Activated B cell treated with CpG ODN at 0.5 μM for 24 hours (primary cell): ENCODE results near the gene MYL7. TPM values are rescaled to one million over a fixed set of nuclear protein-coding genes. Genes with fewer than 3 reads are reported as not detected.

ENCODE experiments used
- ATAC-seq: fragments of 200-7000 bp; cut with Tn5 transposase; one replicate; pipeline ENCODE4 v1.10.0; 2021; ENCODE audit warnings: low read depth, mild to moderate bottlenecking, moderate library complexity
- CTCF ChIA-PET: fragments of 350-600 bp; sonication (Branson Sonifier 250); formaldehyde crosslinking; loops from one replicate; lab custom pipeline; 2021; ENCODE audit warnings: antibody characterized with exemption; lab: Charles Lee
- POLR2A ChIA-PET: fragments of 350-600 bp; sonication (Branson Sonifier 250); formaldehyde crosslinking; loops from one replicate; lab custom pipeline; 2021; ENCODE audit warnings: antibody characterized with exemption; lab: Charles Lee
- DNase-seq: peaks from one replicate; pipeline ENCODE4 v3.0.0; 2022
- H3K27ac Mint-ChIP-seq: one replicate; pipeline ENCODE4 v1.8.0; 2020; ENCODE audit warnings: mixed read lengths
- H3K27me3 Mint-ChIP-seq: one replicate; pipeline ENCODE4 v1.8.0; 2021; ENCODE audit warnings: mixed read lengths
- H3K36me3 Mint-ChIP-seq: one replicate; pipeline ENCODE4 v1.8.0; 2021; ENCODE audit warnings: low read depth, mixed read lengths
- H3K4me1 Mint-ChIP-seq: one replicate; pipeline ENCODE4 v1.8.0; 2021; ENCODE audit warnings: mixed read lengths
- H3K4me3 Mint-ChIP-seq: one replicate; pipeline ENCODE4 v1.8.0; 2020; ENCODE audit warnings: mild to moderate bottlenecking, mixed read lengths
- H3K9me3 Mint-ChIP-seq: one replicate; pipeline ENCODE4 v1.8.0; 2020; ENCODE audit warnings: mixed read lengths
- CTCF ChIP-seq: fragments of 200-600 bp; IDR thresholded peaks from one replicate; pipeline ENCODE4 v1.8.0; 2022; ENCODE audit warnings: antibody characterized with exemption, mild to moderate bottlenecking
- intact Hi-C: fragments of 100-400 bp; cut with micrococcal nuclease; formaldehyde crosslinking; loops from one replicate; pipeline ENCODE4 v1.15.1; 2024
- total RNA-seq: library from RNA; stranded (reverse); gene quantifications from 2 replicates; pipeline ENCODE4 v1.2.3, GENCODE V29; 2022

The MYL7 gene
- total RNA-seq: not detected in 2 replicates

DNA sequence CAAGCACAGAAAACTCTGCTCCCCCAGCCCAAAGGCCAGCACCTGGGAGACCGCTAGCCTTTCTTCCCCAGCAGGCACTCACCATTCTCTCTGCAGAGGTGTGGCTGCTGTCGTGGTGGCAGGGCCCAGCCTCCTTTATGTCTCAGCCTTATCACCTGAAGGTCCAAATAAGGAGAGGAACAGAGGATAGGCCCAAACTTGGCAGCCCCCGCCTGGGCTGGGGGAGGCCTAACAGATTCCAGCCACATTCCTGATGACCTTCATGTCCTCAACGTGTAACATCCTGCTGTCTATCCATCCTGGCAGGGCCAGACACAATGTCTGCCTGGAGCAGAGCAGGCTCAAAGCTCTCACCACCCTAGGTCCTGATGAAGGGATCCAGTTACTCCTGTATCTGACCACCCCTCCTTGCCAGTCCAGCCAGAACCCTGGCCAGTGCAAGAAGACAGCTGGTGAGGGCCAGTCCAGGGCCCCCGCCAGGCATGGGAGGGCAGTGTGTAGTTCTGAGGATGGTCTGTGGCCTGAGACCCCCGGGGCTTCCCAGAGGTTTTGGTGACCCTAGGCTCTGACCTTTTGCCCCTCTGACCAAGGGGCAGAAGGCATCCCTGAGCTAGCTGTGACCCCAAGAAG is at the start of gene MYL7:
MYL7 (minus strand) TSS at position 112 of the 630 bp plus-strand sequence; CDS start at position 85, 27 bp downstream.
- no peak for DNase-seq
- no peaks in the 10 kb centered on the region for H3K27me3 Mint-ChIP-seq
- H3K4me3 Mint-ChIP-seq: no peak within 1 kb of the TSS
- H3K9me3 Mint-ChIP-seq: no peaks in the 10 kb centered on the region
- intact Hi-C loops: no loop called here
- POLR2A ChIA-PET: interaction anchor here (0.5 kb wide), 1 partner anchor 42 kb away, joined by 3 read pairs; no protein-coding TSS in a partner anchor
- H3K27ac Mint-ChIP-seq: no peak within 1 kb of the TSS
- no peak for TF ChIP-seq CTCF
- no peaks in the 10 kb centered on the region for H3K36me3 Mint-ChIP-seq
- no peak for ATAC-seq
- CTCF ChIA-PET: no interaction called here
- peaks cover 8% of the 10 kb centered on the region for H3K4me1 Mint-ChIP-seq

GRCh38 chr7:44189993-44190872 is 49.1 kb upstream of the MYL7 start:
- Mint-ChIP-seq H3K4me3 (no peak overlapping the region), H3K27me3 (peaks cover 5% of the 10 kb centered on the region), H3K4me1 (no peaks in the 10 kb centered on the region), H3K27ac (no peak overlapping the region), H3K9me3 (no peaks in the 10 kb centered on the region), H3K36me3 (no peaks in the 10 kb centered on the region)
- ChIA-PET CTCF (no interaction called here), POLR2A (no interaction called here)
- DNase-seq (no peak), ATAC-seq (no peak)
- no peak for TF ChIP-seq CTCF
- intact Hi-C loops: no loop called here

DNA sequence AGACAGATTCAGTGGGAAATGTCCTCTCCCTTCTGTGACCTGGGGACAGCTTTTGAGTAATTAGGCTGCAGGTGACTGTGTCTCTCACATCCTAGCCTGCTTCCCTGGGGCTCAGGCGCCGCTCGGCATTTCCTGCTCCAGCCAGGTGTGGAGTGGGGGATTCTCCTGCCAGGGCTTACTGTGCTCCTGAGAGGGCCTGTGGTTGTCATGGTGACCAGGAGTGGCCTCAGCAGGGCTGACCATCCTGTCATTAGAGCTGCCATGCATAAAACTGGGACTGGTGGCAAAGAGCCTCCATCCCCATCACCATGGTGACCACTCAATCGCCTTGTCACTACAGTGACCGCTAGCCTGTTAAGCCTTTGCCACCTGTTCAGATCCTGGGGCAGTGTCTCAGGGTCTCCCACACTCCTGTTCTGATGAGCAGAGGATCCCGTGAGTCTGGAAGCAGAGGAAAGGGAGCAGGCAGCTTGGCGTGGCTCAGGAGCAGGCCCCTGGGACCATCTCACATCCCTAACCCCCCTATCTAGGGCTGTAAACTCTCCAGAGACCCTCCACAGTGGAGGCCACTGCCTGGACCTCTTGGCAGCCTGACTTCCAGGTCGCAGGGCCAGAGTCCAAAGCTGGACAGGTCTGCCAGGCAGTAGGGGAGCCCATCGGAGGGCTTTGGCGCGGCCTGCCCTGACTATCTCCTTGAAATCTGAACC is 48.3 kb upstream of the MYL7 start, which contains the start of gene GCK:
GCK (minus strand) TSS at position 154 of the 707 bp plus-strand sequence. CDS start 486 bp downstream, outside the sequence.
- no peak for DNase-seq
- no peak for ATAC-seq
- H3K36me3 Mint-ChIP-seq: no peaks in the 10 kb centered on the region
- no peaks in the 10 kb centered on the region for H3K4me1 Mint-ChIP-seq
- no peak within 1 kb of the TSS for H3K27ac Mint-ChIP-seq
- CTCF ChIA-PET: no interaction called here
- no peaks in the 10 kb centered on the region for H3K9me3 Mint-ChIP-seq
- intact Hi-C loops: no loop called here
- POLR2A ChIA-PET: no interaction called here
- TF ChIP-seq CTCF: no peak
- no peak within 1 kb of the TSS for H3K4me3 Mint-ChIP-seq
- peaks cover 5% of the 10 kb centered on the region for H3K27me3 Mint-ChIP-seq

- ATAC-seq: no peak
- Mint-ChIP-seq H3K27me3 (peaks cover 5% of the 10 kb centered on the region), H3K4me1 (no peaks in the 10 kb centered on the region), H3K9me3 (no peaks in the 10 kb centered on the region), H3K36me3 (no peaks in the 10 kb centered on the region), H3K4me3 (no peak overlapping the region), H3K27ac (no peak overlapping the region)
- ChIA-PET POLR2A (interaction anchor here (1.0 kb wide), 1 partner anchor 12 kb away, joined by 4 read pairs; the partner anchor contains the start of gene YKT6), CTCF (no interaction called here)
- intact Hi-C loops: no loop called here
- TF ChIP-seq CTCF: no peak
- no peak for DNase-seq
Measured at GRCh38 chr7:44188480-44189225, 47.5 kb upstream of the MYL7 start.
